ENCODE measurements around the gene MVD.

MVD gene

DNA sequence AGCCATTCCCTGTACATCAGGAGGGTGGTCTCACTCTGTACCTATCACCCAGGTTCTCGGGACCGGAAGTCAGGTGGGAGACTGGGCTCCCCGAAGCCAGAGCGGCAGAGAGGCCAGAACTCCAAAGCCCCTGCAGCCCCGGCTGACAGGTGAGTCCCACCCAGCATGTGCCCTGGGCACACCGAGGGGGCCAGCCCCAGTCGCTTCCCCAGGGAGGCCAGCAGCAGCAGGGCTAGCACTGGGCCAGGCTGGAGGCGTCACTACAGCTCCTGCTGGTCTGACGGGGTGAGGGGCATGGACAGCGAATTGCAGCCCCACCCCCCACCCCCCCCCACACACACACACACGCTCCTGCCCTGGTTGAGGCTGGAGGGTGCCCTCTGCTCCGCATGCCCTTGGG lies 32.5 kb downstream of the MVD start:
- Histone ChIP-seq H3K4me3 (ENCODE audit: low read depth, low read length, poor library complexity, severe bottlenecking) (no peak overlapping the region), H2AFZ (ENCODE audit: low read length) (no peak overlapping the region), H3K9ac (ENCODE audit: low read length) (no peak overlapping the region), H3F3A (ENCODE audit: insufficient read depth, low read length) (no peaks in the 10 kb centered on the region), H3K9me2 (ENCODE audit: low read depth, low read length) (no peaks in the 10 kb centered on the region), H3K79me2 (ENCODE audit: insufficient read depth, low read length) (no peaks in the 10 kb centered on the region), H4K20me1 (ENCODE audit: insufficient read depth, low read length) (no peaks in the 10 kb centered on the region), H3K27ac (ENCODE audit: low read depth, low read length, poor library complexity, severe bottlenecking) (no peak overlapping the region), H3K4me1 (ENCODE audit: insufficient read depth, low read length, severe bottlenecking) (peaks cover 20% of the 10 kb centered on the region), H3K36me3 (ENCODE audit: insufficient read depth, low read length) (peaks cover 59% of the 10 kb centered on the region), H3K9me3 (ENCODE audit: low read length) (no peaks in the 10 kb centered on the region), H3K4me2 (ENCODE audit: low read length) (no peak overlapping the region), H3K27me3 (ENCODE audit: insufficient read depth, low read length) (no peaks in the 10 kb centered on the region)
- TF ChIP-seq EZH2 (IDR thresholded peaks at IDR 0.05; ENCODE audit: borderline replicate concordance, low read length), result no peak
- no peak for TF ChIP-seq CTCF (IDR thresholded peaks at IDR 0.05; ENCODE audit: low read length)

DNA sequence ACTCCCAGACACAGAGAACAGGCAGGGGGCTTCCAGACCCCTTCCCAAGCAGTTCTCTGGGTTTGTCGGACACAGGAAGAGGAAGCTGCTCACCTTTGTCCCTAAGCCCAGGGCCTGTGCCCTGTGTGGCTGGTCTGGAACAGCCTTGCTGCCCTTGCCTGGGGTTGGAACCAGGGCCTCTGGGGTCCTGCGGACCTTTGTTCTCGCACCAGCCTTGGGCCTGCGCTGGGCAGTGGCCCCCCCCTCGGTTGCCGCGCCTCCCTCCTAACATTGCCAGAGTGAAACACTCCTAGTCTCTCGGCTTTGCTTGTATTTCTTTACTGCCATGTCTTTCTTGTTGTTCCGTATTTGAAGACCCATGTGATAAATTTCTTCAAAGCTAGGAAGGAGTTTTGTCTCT lies 33.1 kb downstream of the MVD start:
- Histone ChIP-seq H3K27me3 (ENCODE audit: insufficient read depth, low read length) (no peaks in the 10 kb centered on the region), H3K4me1 (ENCODE audit: insufficient read depth, low read length, severe bottlenecking) (peaks cover 15% of the 10 kb centered on the region), H3K4me2 (ENCODE audit: low read length) (no peak overlapping the region), H3K9ac (ENCODE audit: low read length) (no peak overlapping the region), H2AFZ (ENCODE audit: low read length) (no peak overlapping the region), H3K9me3 (ENCODE audit: low read length) (no peaks in the 10 kb centered on the region), H3F3A (ENCODE audit: insufficient read depth, low read length) (no peaks in the 10 kb centered on the region), H3K4me3 (ENCODE audit: low read depth, low read length, poor library complexity, severe bottlenecking) (no peak overlapping the region), H3K9me2 (ENCODE audit: low read depth, low read length) (no peaks in the 10 kb centered on the region), H3K36me3 (ENCODE audit: insufficient read depth, low read length) (peaks cover 64% of the 10 kb centered on the region), H4K20me1 (ENCODE audit: insufficient read depth, low read length) (no peaks in the 10 kb centered on the region), H3K27ac (ENCODE audit: low read depth, low read length, poor library complexity, severe bottlenecking) (no peak overlapping the region), H3K79me2 (ENCODE audit: insufficient read depth, low read length) (no peaks in the 10 kb centered on the region)
- TF ChIP-seq EZH2 (IDR thresholded peaks at IDR 0.05; ENCODE audit: borderline replicate concordance, low read length), result no peak
- no peak for TF ChIP-seq CTCF (IDR thresholded peaks at IDR 0.05; ENCODE audit: low read length)

- no peak overlapping the region for H3K4me2 ChIP-seq (ENCODE audit: low read length)
- H2AFZ ChIP-seq (ENCODE audit: low read length), result no peak overlapping the region
- no peaks in the 10 kb centered on the region for H3K9me2 ChIP-seq (ENCODE audit: low read depth, low read length)
- peaks cover 2% of the 10 kb centered on the region for H3K4me1 ChIP-seq (ENCODE audit: insufficient read depth, low read length, severe bottlenecking)
- no peak overlapping the region for H3K4me3 ChIP-seq (ENCODE audit: low read depth, low read length, poor library complexity, severe bottlenecking)
- no peak overlapping the region for H3K9ac ChIP-seq (ENCODE audit: low read length)
- H4K20me1 ChIP-seq (ENCODE audit: insufficient read depth, low read length), result no peaks in the 10 kb centered on the region
- no peak overlapping the region for H3K27ac ChIP-seq (ENCODE audit: low read depth, low read length, poor library complexity, severe bottlenecking)
- no peaks in the 10 kb centered on the region for H3K79me2 ChIP-seq (ENCODE audit: insufficient read depth, low read length)
- no peaks in the 10 kb centered on the region for H3K9me3 ChIP-seq (ENCODE audit: low read length)
- no peaks in the 10 kb centered on the region for H3F3A ChIP-seq (ENCODE audit: insufficient read depth, low read length)
- H3K27me3 ChIP-seq (ENCODE audit: insufficient read depth, low read length), result no peaks in the 10 kb centered on the region
- peaks cover 77% of the 10 kb centered on the region for H3K36me3 ChIP-seq (ENCODE audit: insufficient read depth, low read length)
- TF ChIP-seq EZH2 (IDR thresholded peaks at IDR 0.05; ENCODE audit: borderline replicate concordance, low read length) (no peak), CTCF (IDR thresholded peaks at IDR 0.05; ENCODE audit: low read length) (peak; percentile 60)
Observed at GRCh38 chr16:88628512-88628974, 34.3 kb downstream of the MVD start.

Measured in OCI-LY1 (cell line).